Fibroblast of villous mesenchyme (primary cell): ENCODE data around the gene PIM1. TPM values are rescaled to one million over a fixed set of nuclear protein-coding genes. Genes with fewer than 3 reads are reported as not detected.
A peak's percentile ranks its signal among the peaks of the same experiment; 100 is the strongest.

ENCODE experiments used
- DNase-seq: peaks from one replicate; pipeline ENCODE4 v3.0.0-alpha.2; 2010; ENCODE audit warnings: low read depth
- H3K4me3 ChIP-seq: 2 replicates; pipeline ENCODE4 v1.5.1; 2011; ENCODE audit warnings: low read depth, mild to moderate bottlenecking, low read length
- CTCF ChIP-seq: IDR thresholded peaks from 2 replicates; pipeline ENCODE4 v1.5.1; 2012; ENCODE audit warnings: low read depth, mild to moderate bottlenecking, low read length; ENCODE audit not compliant: insufficient read depth
- total RNA-seq: library from RNA; depleted of rRNA; stranded (reverse); fragments of >200 nt; gene quantifications from 2 replicates; pipeline ENCODE4 v1.2.3, GENCODE V29; 2012

Gene PIM1
- total RNA-seq, 1 donor, result 22.9 TPM

GRCh38 chr6:37160922-37161778 lies 8.8 kb upstream of the PIM1 start:
- DNase-seq, result peak; percentile 82
- no peak overlapping the region for H3K4me3 ChIP-seq
- TF ChIP-seq CTCF, result no peak

- no peak for TF ChIP-seq CTCF
- no peak for DNase-seq
- no peak overlapping the region for H3K4me3 ChIP-seq
Measured at GRCh38 chr6:37162740-37163139, 7.2 kb upstream of the PIM1 start.

DNA sequence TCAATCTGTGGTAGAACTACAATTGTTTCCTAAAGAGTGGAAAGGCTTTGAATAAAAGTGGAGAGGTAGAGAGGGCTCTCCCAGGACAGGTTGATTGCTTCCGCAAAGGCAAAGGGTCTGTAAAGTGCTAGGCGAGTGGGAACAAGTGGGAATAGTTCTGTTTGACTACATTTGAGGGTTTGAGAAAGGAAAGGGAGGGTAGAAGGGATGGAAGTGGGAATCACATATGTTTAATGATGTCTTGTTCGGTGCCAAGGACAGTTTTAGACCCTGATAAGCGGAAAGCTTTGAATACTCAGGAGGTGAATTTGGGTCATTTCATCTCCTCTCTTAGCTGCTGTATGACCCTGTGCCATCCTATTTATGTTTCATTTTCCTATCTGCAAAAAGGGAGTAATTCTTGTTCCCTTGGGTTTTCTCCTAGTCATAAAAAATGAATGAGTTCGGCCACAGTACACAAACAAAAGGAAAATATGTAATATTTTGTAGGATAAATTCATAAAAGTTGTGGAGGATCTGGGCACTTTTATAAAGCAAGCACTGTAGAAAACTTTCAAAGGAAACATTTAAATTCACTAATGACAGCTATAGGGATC lies 1.7 kb upstream of the PIM1 start:
- H3K4me3 ChIP-seq, result peak overlapping the region; percentile 62
- TF ChIP-seq CTCF, result no peak
- no peak for DNase-seq

GRCh38 chr6:37168811-37169495 lies 999 bp upstream of the PIM1 start:
- peak overlapping the region; percentile 62 for H3K4me3 ChIP-seq
- TF ChIP-seq CTCF, result no peak
- DNase-seq, result no peak

DNA sequence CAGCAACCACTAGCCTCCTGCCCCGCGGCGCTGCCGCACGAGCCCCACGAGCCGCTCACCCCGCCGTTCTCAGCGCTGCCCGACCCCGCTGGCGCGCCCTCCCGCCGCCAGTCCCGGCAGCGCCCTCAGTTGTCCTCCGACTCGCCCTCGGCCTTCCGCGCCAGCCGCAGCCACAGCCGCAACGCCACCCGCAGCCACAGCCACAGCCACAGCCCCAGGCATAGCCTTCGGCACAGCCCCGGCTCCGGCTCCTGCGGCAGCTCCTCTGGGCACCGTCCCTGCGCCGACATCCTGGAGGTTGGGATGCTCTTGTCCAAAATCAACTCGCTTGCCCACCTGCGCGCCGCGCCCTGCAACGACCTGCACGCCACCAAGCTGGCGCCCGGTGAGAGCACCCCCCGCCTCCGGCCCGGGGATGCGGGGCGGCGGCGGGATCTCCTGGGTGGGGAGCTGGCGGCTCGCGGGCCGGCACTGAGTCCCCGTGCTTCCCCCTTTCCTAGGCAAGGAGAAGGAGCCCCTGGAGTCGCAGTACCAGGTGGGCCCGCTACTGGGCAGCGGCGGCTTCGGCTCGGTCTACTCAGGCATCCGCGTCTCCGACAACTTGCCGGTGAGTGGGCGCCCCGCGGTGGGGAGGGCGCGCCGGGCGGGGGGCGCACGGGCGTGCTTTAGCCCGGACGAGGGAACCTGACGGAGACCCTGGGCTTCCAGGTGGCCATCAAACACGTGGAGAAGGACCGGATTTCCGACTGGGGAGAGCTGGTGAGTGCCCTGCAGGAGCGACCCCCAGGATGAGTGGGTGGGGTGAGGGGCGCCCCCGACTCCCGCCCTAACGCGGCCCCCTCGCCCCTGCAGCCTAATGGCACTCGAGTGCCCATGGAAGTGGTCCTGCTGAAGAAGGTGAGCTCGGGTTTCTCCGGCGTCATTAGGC lies 585 bp downstream of the PIM1 start:
- peak overlapping the region; percentile 97 for H3K4me3 ChIP-seq
- DNase-seq, result peak; percentile 34
- TF ChIP-seq CTCF, result peak; percentile 14
